OCI-LY1 (cell line): ENCODE results near the gene MCF2L2.

ENCODE experiments used
- H2AFZ ChIP-seq: fragments of 200-600 bp; sonication (generic), shearing (Covaris generic); 2 replicates; pipeline ENCODE4 v1.6.0; 2014; ENCODE audit warnings: antibody characterized with exemption, mild to moderate bottlenecking, low read length
- H3F3A ChIP-seq: fragments of 200-600 bp; sonication (generic), shearing (Covaris generic); 2 replicates; pipeline ENCODE4 v1.6.0; 2014; ENCODE audit warnings: mild to moderate bottlenecking, antibody characterized with exemption, low read length, moderate library complexity; ENCODE audit not compliant: insufficient read depth
- H3K27ac ChIP-seq: fragments of 200-600 bp; sonication (generic); 2 replicates; pipeline ENCODE4 v1.5.1; 2014; ENCODE audit warnings: low read length, mixed run types, mild to moderate bottlenecking, low read depth; ENCODE audit not compliant: poor library complexity, severe bottlenecking
- H3K27me3 ChIP-seq: fragments of 200-600 bp; sonication (generic); 2 replicates; pipeline ENCODE4 v1.6.0; 2014; ENCODE audit warnings: antibody characterized with exemption, mild to moderate bottlenecking, low read length, moderate library complexity; ENCODE audit not compliant: insufficient read depth
- H3K36me3 ChIP-seq: fragments of 200-600 bp; sonication (generic); 2 replicates; pipeline ENCODE4 v1.6.1; 2014; ENCODE audit warnings: mild to moderate bottlenecking, antibody characterized with exemption, low read length, moderate library complexity, mixed read lengths; ENCODE audit not compliant: insufficient read depth
- H3K4me1 ChIP-seq: fragments of 200-600 bp; sonication (generic); 2 replicates; pipeline ENCODE4 v1.5.1; 2014; ENCODE audit warnings: mild to moderate bottlenecking, low read length, moderate library complexity; ENCODE audit not compliant: insufficient read depth, severe bottlenecking
- H3K4me2 ChIP-seq: fragments of 200-600 bp; sonication (generic), shearing (Covaris generic); 2 replicates; pipeline ENCODE4 v1.6.1; 2014; ENCODE audit warnings: low read length
- H3K4me3 ChIP-seq: fragments of 200-600 bp; sonication (generic); 2 replicates; pipeline ENCODE4 v1.5.1; 2014; ENCODE audit warnings: low read length, low read depth, mild to moderate bottlenecking, mixed read lengths; ENCODE audit not compliant: poor library complexity, severe bottlenecking
- H3K79me2 ChIP-seq: fragments of 200-600 bp; shearing (Covaris generic); 2 replicates; pipeline ENCODE4 v1.6.1; 2016; ENCODE audit warnings: mixed run types, low read length, mixed read lengths; ENCODE audit not compliant: insufficient read depth
- H3K9ac ChIP-seq: fragments of 200-600 bp; sonication (generic), shearing (Covaris generic); 2 replicates; pipeline ENCODE4 v1.6.1; 2014; ENCODE audit warnings: mild to moderate bottlenecking, low read length, mixed read lengths
- H3K9me2 ChIP-seq: fragments of 200-600 bp; sonication (generic), shearing (Covaris generic); 2 replicates; pipeline ENCODE4 v1.6.1; 2014; ENCODE audit warnings: low read depth, mild to moderate bottlenecking, low read length, mixed read lengths
- H3K9me3 ChIP-seq: fragments of 200-600 bp; shearing (Covaris generic); 2 replicates; pipeline ENCODE4 v1.6.1; 2014; ENCODE audit warnings: low read length, mixed read lengths
- H4K20me1 ChIP-seq: fragments of 200-600 bp; sonication (generic), shearing (Covaris generic); 2 replicates; pipeline ENCODE4 v1.6.0; 2016; ENCODE audit warnings: mild to moderate bottlenecking, low read length; ENCODE audit not compliant: insufficient read depth
- CTCF ChIP-seq: fragments of 200-600 bp; sonication (generic), shearing (Covaris generic); IDR thresholded peaks from 2 replicates; pipeline ENCODE4 v1.5.1; 2017; ENCODE audit warnings: mild to moderate bottlenecking, antibody characterized with exemption, low read length, moderate library complexity, mixed read lengths
- EZH2 ChIP-seq: fragments of 200-600 bp; sonication (generic), shearing (Covaris generic); IDR thresholded peaks from 2 replicates; pipeline ENCODE4 v1.8.0; 2017; ENCODE audit warnings: borderline replicate concordance, mixed run types, mild to moderate bottlenecking, antibody characterized with exemption, low read length, moderate library complexity, mixed read lengths

MCF2L2 gene

GRCh38 chr3:183151821-183152351 is 276.5 kb downstream of the MCF2L2 start:
- Histone ChIP-seq H3K9me3 (no peaks in the 10 kb centered on the region), H3K4me1 (no peaks in the 10 kb centered on the region), H2AFZ (no peak overlapping the region), H3F3A (no peaks in the 10 kb centered on the region), H3K79me2 (no peaks in the 10 kb centered on the region), H3K27ac (no peak overlapping the region), H3K36me3 (no peaks in the 10 kb centered on the region), H3K4me3 (no peak overlapping the region), H3K27me3 (no peaks in the 10 kb centered on the region), H3K9ac (no peak overlapping the region), H3K9me2 (no peaks in the 10 kb centered on the region), H4K20me1 (no peaks in the 10 kb centered on the region), H3K4me2 (no peak overlapping the region)
- no peak for TF ChIP-seq CTCF
- TF ChIP-seq EZH2, result no peak

GRCh38 chr3:183151086-183151485 is 277.3 kb downstream of the MCF2L2 start:
- no peak overlapping the region for H2AFZ ChIP-seq
- no peaks in the 10 kb centered on the region for H3K9me3 ChIP-seq
- no peak overlapping the region for H3K4me2 ChIP-seq
- H4K20me1 ChIP-seq, result no peaks in the 10 kb centered on the region
- no peaks in the 10 kb centered on the region for H3F3A ChIP-seq
- no peaks in the 10 kb centered on the region for H3K4me1 ChIP-seq
- H3K79me2 ChIP-seq, result no peaks in the 10 kb centered on the region
- H3K4me3 ChIP-seq, result no peak overlapping the region
- TF ChIP-seq EZH2 (no peak), CTCF (no peak)
- no peaks in the 10 kb centered on the region for H3K9me2 ChIP-seq
- H3K36me3 ChIP-seq, result no peaks in the 10 kb centered on the region
- H3K27me3 ChIP-seq, result no peaks in the 10 kb centered on the region
- H3K9ac ChIP-seq, result no peak overlapping the region
- H3K27ac ChIP-seq, result no peak overlapping the region

GRCh38 chr3:183149915-183150750 is 278.3 kb downstream of the MCF2L2 start:
- H3K27ac ChIP-seq, result no peak overlapping the region
- H3K4me1 ChIP-seq, result no peaks in the 10 kb centered on the region
- no peaks in the 10 kb centered on the region for H4K20me1 ChIP-seq
- TF ChIP-seq EZH2, result no peak
- TF ChIP-seq CTCF, result no peak
- no peak overlapping the region for H3K4me3 ChIP-seq
- no peaks in the 10 kb centered on the region for H3K36me3 ChIP-seq
- H3K9me3 ChIP-seq, result no peaks in the 10 kb centered on the region
- H3K27me3 ChIP-seq, result no peaks in the 10 kb centered on the region
- H3K79me2 ChIP-seq, result no peaks in the 10 kb centered on the region
- no peaks in the 10 kb centered on the region for H3K9me2 ChIP-seq
- H3K9ac ChIP-seq, result no peak overlapping the region
- H3K4me2 ChIP-seq, result no peak overlapping the region
- H2AFZ ChIP-seq, result no peak overlapping the region
- no peaks in the 10 kb centered on the region for H3F3A ChIP-seq
